Subcutaneous adipose tissue (tissue), 4 donors: ENCODE results near the gene PRPS1. TPM values are rescaled to one million over a fixed set of nuclear protein-coding genes. Genes with fewer than 3 reads are reported as not detected.

Experiments
- total RNA-seq, 4 donors: library from RNA; depleted of rRNA; stranded (reverse); fragments of >200 nt; gene quantifications; one replicate each; pipeline ENCODE4 v1.1.0, GENCODE V29; 2016
- TF ChIP-seq, protein P1 (sequence below): fragments of 450-650 bp; IDR thresholded peaks from one replicate; pipeline ENCODE4 v1.5.1; 2016; ENCODE audit warnings: low read depth, mild to moderate bottlenecking, control low read depth, antibody characterized with exemption, moderate library complexity

Gene PRPS1
- total RNA-seq, 4 donors from 2014 or later: 15.6 to 35.2 (median 25.9) TPM

DNA sequence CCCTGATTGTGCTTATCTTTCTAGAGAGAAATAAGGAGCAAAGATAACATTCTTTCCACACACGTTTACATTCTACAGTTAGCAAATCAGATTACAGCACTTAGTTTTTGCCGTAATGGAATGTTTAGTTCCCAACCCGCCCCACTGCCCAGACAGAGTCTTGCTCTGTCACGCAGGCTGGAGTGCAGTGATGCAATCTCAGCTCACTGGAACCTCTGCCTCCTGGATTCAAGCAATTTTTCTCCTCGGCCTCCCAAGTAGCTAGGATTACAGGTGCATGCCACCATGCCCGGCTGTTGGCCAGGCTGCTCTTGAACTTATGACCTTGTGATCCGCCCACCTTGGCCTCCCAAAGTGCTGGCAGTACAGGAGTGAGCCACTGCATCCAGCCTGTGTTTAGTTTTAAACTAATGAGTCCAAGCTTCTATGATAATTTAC lies 8.4 kb upstream of the PRPS1 start:
- TF ChIP-seq, protein P1, sequence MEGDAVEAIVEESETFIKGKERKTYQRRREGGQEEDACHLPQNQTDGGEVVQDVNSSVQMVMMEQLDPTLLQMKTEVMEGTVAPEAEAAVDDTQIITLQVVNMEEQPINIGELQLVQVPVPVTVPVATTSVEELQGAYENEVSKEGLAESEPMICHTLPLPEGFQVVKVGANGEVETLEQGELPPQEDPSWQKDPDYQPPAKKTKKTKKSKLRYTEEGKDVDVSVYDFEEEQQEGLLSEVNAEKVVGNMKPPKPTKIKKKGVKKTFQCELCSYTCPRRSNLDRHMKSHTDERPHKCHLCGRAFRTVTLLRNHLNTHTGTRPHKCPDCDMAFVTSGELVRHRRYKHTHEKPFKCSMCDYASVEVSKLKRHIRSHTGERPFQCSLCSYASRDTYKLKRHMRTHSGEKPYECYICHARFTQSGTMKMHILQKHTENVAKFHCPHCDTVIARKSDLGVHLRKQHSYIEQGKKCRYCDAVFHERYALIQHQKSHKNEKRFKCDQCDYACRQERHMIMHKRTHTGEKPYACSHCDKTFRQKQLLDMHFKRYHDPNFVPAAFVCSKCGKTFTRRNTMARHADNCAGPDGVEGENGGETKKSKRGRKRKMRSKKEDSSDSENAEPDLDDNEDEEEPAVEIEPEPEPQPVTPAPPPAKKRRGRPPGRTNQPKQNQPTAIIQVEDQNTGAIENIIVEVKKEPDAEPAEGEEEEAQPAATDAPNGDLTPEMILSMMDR: no peak

DNA sequence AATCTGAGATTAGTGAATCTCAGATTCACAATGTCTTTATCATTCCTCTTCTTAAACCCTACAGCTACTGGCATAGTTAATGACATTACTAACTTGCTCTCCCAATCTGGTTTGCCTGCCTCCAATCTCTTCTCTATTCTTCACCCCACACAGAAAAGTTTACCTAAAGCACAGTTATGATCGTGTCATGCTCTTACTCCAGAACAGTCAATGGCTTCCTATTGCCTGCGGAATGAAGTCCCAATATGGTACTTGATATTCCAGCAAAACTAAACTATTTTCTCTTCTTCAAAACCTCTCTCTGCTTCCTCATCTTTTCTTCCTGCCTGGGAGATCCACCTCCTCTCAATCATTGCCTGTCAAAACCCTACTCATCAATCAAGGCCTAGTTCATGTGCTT lies 3.4 kb upstream of the PRPS1 start:
- TF ChIP-seq, protein P1: no peak

DNA sequence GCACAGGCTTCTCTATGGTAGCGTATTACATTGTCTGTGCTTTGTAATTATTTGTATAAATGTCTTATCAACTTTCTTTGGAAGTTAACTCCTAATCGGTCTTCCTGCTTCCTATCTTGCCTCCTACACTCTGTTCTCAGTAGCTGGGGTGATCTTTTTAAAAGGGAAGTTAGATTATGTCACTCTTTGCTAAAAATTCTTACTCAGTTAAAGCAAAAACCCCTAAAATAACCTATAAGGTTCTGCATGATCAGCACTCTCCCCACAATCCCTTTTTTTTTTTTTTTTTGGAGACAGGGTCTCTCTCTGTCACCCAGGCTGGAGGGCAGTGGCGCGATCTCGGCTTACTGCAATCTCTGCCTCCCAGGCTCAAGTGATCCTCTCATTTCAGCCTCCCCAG lies 2.6 kb upstream of the PRPS1 start:
- TF ChIP-seq, protein P1: no peak

DNA sequence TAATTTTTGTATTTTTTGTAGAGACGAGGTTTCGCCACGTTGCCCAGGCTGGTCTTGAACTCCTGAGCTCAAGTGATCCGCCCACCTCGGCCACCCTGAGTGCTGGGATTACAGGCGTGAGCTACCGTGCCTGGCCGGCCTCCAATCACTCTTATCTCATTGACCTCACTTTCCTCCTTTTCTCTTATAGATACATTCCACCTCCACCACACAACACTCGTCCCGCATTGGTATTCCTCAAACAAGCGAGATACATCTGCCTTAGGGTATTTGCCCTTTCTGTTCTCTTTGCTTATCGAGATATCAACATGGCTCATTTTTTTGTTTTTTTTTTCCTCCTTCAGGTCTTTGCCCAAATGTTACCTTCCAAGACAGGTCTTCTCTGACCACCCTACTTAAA lies 1.8 kb upstream of the PRPS1 start:
- TF ChIP-seq, protein P1: no peak

DNA sequence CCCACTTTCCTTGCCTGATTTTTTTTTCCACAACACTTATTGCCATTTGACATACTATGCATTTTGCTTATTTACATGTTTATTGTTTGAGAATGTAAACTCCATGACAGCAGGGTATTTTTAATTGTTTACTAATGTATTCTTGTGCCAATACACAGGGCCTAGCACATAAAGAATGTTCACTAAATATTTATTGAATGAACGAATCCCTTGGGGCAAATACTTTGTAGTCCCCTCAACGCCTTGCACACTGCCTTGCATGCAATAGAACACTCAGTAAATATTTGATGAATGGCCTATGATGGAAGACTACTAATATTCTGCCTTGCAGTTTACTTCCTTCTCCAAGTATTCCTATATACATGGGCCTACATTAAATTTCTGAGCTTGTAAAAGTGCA lies 1.4 kb upstream of the PRPS1 start:
- TF ChIP-seq, protein P1: no peak

DNA sequence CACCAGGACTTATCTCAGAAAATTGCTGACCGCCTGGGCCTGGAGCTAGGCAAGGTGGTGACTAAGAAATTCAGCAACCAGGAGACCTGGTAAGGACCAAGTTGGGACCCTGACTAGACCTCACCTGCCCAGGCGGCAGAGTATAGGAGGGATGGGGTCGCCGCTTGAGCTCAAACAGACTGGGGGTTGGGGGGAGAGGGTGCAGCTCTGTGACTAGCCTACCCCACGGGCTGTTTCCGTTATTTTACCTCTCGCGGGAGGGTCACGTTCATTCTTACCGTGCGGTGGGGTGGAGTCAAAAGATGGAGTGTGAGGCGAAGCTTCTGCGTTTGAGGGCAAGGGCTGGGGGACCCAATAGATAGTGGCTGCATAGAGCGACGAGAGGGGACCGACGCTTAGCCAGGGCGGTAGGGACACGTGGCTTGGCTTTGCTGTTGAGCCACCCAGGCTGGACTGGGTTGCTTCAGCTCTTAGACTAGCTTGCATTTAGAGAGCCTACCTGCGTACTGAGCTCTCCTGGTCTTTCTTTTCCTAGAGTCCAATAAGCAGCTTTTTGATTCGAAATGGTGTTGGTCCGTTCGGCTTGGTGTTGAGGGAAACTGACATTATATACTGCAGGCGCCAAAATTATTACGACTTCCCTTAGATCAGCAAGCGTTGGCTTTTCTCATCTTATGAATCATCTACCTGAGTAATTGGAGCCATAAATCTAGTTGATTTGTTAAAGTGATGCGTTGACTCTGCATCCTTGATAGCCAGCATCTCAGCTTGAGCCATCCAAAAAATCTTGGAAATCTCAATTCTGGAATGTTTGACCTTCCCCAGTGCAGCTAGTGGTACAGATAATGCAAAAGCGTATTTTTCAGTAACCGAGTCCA lies 591 bp downstream of the PRPS1 start:
- TF ChIP-seq, protein P1: no peak

DNA sequence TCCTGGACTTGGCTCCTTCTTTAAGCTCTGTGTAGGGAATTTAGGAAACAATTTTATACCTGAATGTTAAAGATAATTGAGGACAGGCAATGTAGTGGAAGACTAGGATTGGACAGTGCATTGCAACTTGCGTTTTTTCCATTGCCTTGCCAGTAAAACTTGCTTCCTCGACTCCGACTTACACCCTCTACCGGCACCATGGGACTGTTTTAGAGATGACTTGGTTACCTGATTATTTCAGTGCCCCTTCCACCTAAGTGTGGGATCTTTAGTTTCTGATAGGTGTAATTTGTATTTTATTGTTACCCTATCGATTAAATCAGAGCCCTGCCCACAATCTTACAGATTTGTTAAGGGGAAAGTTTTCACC lies 1.2 kb downstream of the PRPS1 start:
- TF ChIP-seq, protein P1: no peak
